HCT116 (cell line): Measurements from ENCODE around the gene ZNF138. TPM values are rescaled to one million over a fixed set of nuclear protein-coding genes. Genes with fewer than 3 reads are reported as not detected.

Experiments used
- ATAC-seq: fragments of 200-7000 bp; cut with Tn5 transposase; 2 replicates; pipeline ENCODE4 v1.9.1; 2020; ENCODE audit warnings: mild to moderate bottlenecking, moderate library complexity
- BruUV-seq: library from RNA; stranded (reverse); fragments of 400-500 nt; replicated peaks from 2 replicates; lab custom pipeline; 2021; lab: Mats Ljungman, UMichigan
- CTCF ChIA-PET: fragments of 300-600 bp; sonication (Branson Sonifier 250); formaldehyde crosslinking; loops from one replicate; lab custom pipeline; 2021; ENCODE audit warnings: antibody characterized with exemption; lab: Charles Lee
- POLR2A ChIA-PET: fragments of 300-600, 350-600 bp; sonication (Branson Sonifier 250); formaldehyde crosslinking; loops from one replicate; lab custom pipeline; 2021; ENCODE audit warnings: antibody characterized with exemption; lab: Charles Lee
- RAD21 ChIA-PET, 2 experiments: fragments of 300-600 bp; sonication (Branson Sonifier 250); formaldehyde crosslinking; loops; one replicate each; lab custom pipeline; 2023; ENCODE audit warnings: low total read pairs in 2 of 2; ENCODE audit not compliant: uncharacterized antibody in 2 of 2, unreplicated experiment in 2 of 2, low non-redundant PET in 1 of 2; lab: Charles Lee
- DNase-seq: peaks from one replicate; pipeline ENCODE4 v3.0.0-alpha.2; 2010; ENCODE audit warnings: low read depth, low spot score
- H2AFZ ChIP-seq: fragments of 200-600 bp; shearing (Covaris generic), sonication (generic); 2 replicates; pipeline ENCODE4 v1.6.1; 2017; ENCODE audit warnings: low read depth, mixed run types, mixed read lengths, antibody characterized with exemption, low read length; ENCODE audit not compliant: poor library complexity, severe bottlenecking
- H3K27ac ChIP-seq: 2 replicates; pipeline ENCODE4 v1.5.1; 2012; ENCODE audit warnings: low read depth, low read length
- H3K27me3 ChIP-seq: fragments of 200-600 bp; sonication (generic); 2 replicates; pipeline ENCODE4 v1.6.1; 2016; ENCODE audit warnings: mixed run types, low read length, mixed read lengths; ENCODE audit not compliant: insufficient read depth
- H3K36me3 ChIP-seq, 2 experiments: fragments of 200-500 bp in 1 of 2; fragments of 200-600 bp in 1 of 2; sonication (Bioruptor generic) in 1 of 2; sonication (generic) in 1 of 2; 2 replicates each; pipeline versions ENCODE4 v1.5.1 to v1.6.1; 2014 to 2016; ENCODE audit warnings: low read length in 2 of 2, inconsistent platforms in 1 of 2, mixed read lengths in 1 of 2, mixed run types in 1 of 2; ENCODE audit not compliant: insufficient read depth in 2 of 2, control insufficient read depth in 1 of 2
- H3K4me1 ChIP-seq, 2 experiments: fragments of 200-600 bp in 1 of 2; sonication (generic) in 1 of 2; 2 replicates each; pipeline versions ENCODE4 v1.5.1 to v1.6.1; 2012 to 2017; ENCODE audit warnings: low read length in 2 of 2, inconsistent platforms in 1 of 2, mild to moderate bottlenecking in 1 of 2, mixed read lengths in 1 of 2, mixed run types in 1 of 2, moderate library complexity in 1 of 2; ENCODE audit not compliant: insufficient read depth in 2 of 2, control insufficient read depth in 1 of 2
- H3K4me2 ChIP-seq: fragments of 200-600 bp; sonication (generic); 2 replicates; pipeline ENCODE4 v1.6.1; 2017; ENCODE audit warnings: mixed run types, low read length, mixed read lengths
- H3K4me3 ChIP-seq, 2 experiments: fragments of 200-600 bp in 1 of 2; sonication (generic) in 1 of 2; replicated peaks in 1 of 2; 2 replicates each; pipeline ENCODE4 v1.5.1; 2011 to 2016; ENCODE audit warnings: low read length in 2 of 2, control low read depth in 1 of 2, low read depth in 1 of 2, mild to moderate bottlenecking in 1 of 2, mixed read lengths in 1 of 2, mixed run types in 1 of 2
- H3K79me2 ChIP-seq: fragments of 200-600 bp; sonication (generic); 2 replicates; pipeline ENCODE4 v1.6.1; 2017; ENCODE audit warnings: mild to moderate bottlenecking, mixed run types, low read length, moderate library complexity, mixed read lengths; ENCODE audit not compliant: insufficient read depth
- H3K9ac ChIP-seq: fragments of 200-600 bp; sonication (generic); 2 replicates; pipeline ENCODE4 v1.6.1; 2016; ENCODE audit warnings: low read length, mixed read lengths
- H3K9me2 ChIP-seq: fragments of 200-600 bp; sonication (generic), shearing (Covaris generic); 2 replicates; pipeline ENCODE4 v1.6.1; 2017; ENCODE audit warnings: mixed run types, mild to moderate bottlenecking, moderate library complexity; ENCODE audit not compliant: insufficient read depth
- H3K9me3 ChIP-seq, 2 experiments: fragments of 200-500 bp in 1 of 2; fragments of 200-600 bp in 1 of 2; sonication (Bioruptor generic) in 1 of 2; sonication (generic) in 1 of 2; 2 replicates each; pipeline ENCODE4 v1.6.1; 2014 to 2017; ENCODE audit warnings: low read length in 2 of 2, mixed read lengths in 2 of 2, inconsistent platforms in 1 of 2, low read depth in 1 of 2, mild to moderate bottlenecking in 1 of 2, mixed run types in 1 of 2, moderate library complexity in 1 of 2; ENCODE audit not compliant: control insufficient read depth in 1 of 2, insufficient read depth in 1 of 2
- H4K20me1 ChIP-seq: fragments of 200-600 bp; sonication (generic), shearing (Covaris generic); 2 replicates; pipeline ENCODE4 v1.6.1; 2017; ENCODE audit warnings: mixed run types, mild to moderate bottlenecking, moderate library complexity; ENCODE audit not compliant: insufficient read depth
- ATF3 ChIP-seq: IDR thresholded peaks from 2 replicates; pipeline ENCODE4 v1.6.1; 2012
- CEBPB ChIP-seq: IDR thresholded peaks from 2 replicates; pipeline ENCODE4 v1.6.1; 2012; ENCODE audit warnings: low read depth
- CTCF ChIP-seq, 3 experiments: fragments of 200-600 bp in 1 of 3; sonication (generic) in 1 of 3; IDR thresholded peaks in 2 of 3; conservative IDR thresholded peaks in 1 of 3; 2 replicates each; pipeline ENCODE4 v1.5.1; 2012 to 2017; ENCODE audit warnings: low read depth in 2 of 3, low read length in 2 of 3, antibody characterized with exemption in 1 of 3, borderline replicate concordance in 1 of 3, control low read depth in 1 of 3, mild to moderate bottlenecking in 1 of 3, mixed read lengths in 1 of 3, mixed run types in 1 of 3, moderate library complexity in 1 of 3; ENCODE audit not compliant: insufficient read depth in 1 of 3
- JUND ChIP-seq: IDR thresholded peaks from 2 replicates; pipeline ENCODE4 v1.6.1; 2012
- REST ChIP-seq: IDR thresholded peaks from 2 replicates; pipeline ENCODE4 v1.6.1; 2012; ENCODE audit warnings: low read depth
- SP1 ChIP-seq: IDR thresholded peaks from 2 replicates; pipeline ENCODE4 v1.6.1; 2012; ENCODE audit warnings: low read depth
- ZFX ChIP-seq: fragments of 450-650 bp; IDR thresholded peaks from 2 replicates; pipeline ENCODE4 v1.6.1; 2017
- intact Hi-C: fragments of 100-400 bp; cut with micrococcal nuclease; formaldehyde crosslinking; loops from 2 replicates; pipeline ENCODE4 v1.10.0; 2022
- total RNA-seq: library from RNA; stranded (reverse); gene quantifications from one replicate; pipeline ENCODE4 v1.2.1, GENCODE V29; 2021; ENCODE audit not compliant: unreplicated experiment

The ZNF138 gene
- total RNA-seq, 1 experiment from 2014 or later = 10.1 TPM

- no peak for DNase-seq
- BruUV-seq = no TSS peak
- no peak overlapping the region for H3K4me3 ChIP-seq
Measured at GRCh38 chr7:64879800-64880199, 85.6 kb downstream of the ZNF138 start.

More at GRCh38 chr7:64879800-64880199, 85.6 kb downstream of the ZNF138 start:
- H3K79me2 ChIP-seq = no peaks in the 10 kb centered on the region
- H3K27ac ChIP-seq = no peak overlapping the region
- no peaks in the 10 kb centered on the region for H3K27me3 ChIP-seq
- ATAC-seq = no peak
- no peak overlapping the region for H2AFZ ChIP-seq
- ChIA-PET CTCF (no interaction called here), RAD21 (no interaction called here), POLR2A (no interaction called here)
- H4K20me1 ChIP-seq = no peaks in the 10 kb centered on the region
- intact Hi-C loops = no loop called here
- H3K9me2 ChIP-seq = no peaks in the 10 kb centered on the region
- H3K4me1 ChIP-seq = no peaks in the 10 kb centered on the region
- TF ChIP-seq JUND (no peak), REST (no peak), SP1 (no peak), CEBPB (no peak), CTCF (IDR thresholded peaks at IDR 0.05 in 2 of 3, conservative IDR thresholded peaks at IDR 0.05 in 1 of 3; ENCODE audit: borderline replicate concordance in 1 of 3, insufficient read depth in 1 of 3, low read depth in 2 of 3, low read length in 2 of 3) (no peak), ZFX (no peak), ATF3 (no peak)
- no peak overlapping the region for H3K4me2 ChIP-seq
- H3K9ac ChIP-seq = no peak overlapping the region
- no peaks in the 10 kb centered on the region for H3K36me3 ChIP-seq
- no peaks in the 10 kb centered on the region; a peak in 2 of 4 replicates for H3K9me3 ChIP-seq
